CD14-positive monocyte (primary cell): Measurements from ENCODE around the gene CALD1. TPM values are rescaled to one million over a fixed set of nuclear protein-coding genes. Genes with fewer than 3 reads are reported as not detected.

Source experiments
- DNase-seq, 3 donors: peaks; one replicate each; pipeline ENCODE4 v3.0.0-alpha.2; 2011 to 2022
- H2AFZ ChIP-seq: 2 replicates; pipeline ENCODE4 v1.6.0; 2012; ENCODE audit warnings: mild to moderate bottlenecking, low read depth, low read length, inconsistent platforms; ENCODE audit not compliant: insufficient read depth, poor library complexity, severe bottlenecking
- H3K27ac ChIP-seq, 2 donors: 1 replicate in 1 of 2; 2 replicates in 1 of 2; pipeline ENCODE4 v1.5.1; 2012 to 2013; ENCODE audit warnings: low read length in 2 of 2, control low read depth in 1 of 2, inconsistent platforms in 1 of 2, low read depth in 1 of 2, mild to moderate bottlenecking in 1 of 2
- H3K27me3 ChIP-seq, 2 donors: one replicate each; pipeline versions ENCODE4 v1.6.0 to v1.6.1; 2011 to 2013; ENCODE audit warnings: low read length in 2 of 2; ENCODE audit not compliant: control insufficient read depth in 2 of 2, insufficient read depth in 2 of 2
- H3K36me3 ChIP-seq, 2 donors: replicated peaks in 1 of 2; 1 replicate in 1 of 2; 2 replicates in 1 of 2; pipeline versions ENCODE4 v1.5.1 to v1.6.1; 2012 to 2013; ENCODE audit warnings: low read length in 2 of 2, control low read depth in 1 of 2, inconsistent platforms in 1 of 2, mild to moderate bottlenecking in 1 of 2; ENCODE audit not compliant: insufficient read depth in 2 of 2, control insufficient read depth in 1 of 2
- H3K4me1 ChIP-seq, 2 donors: 1 replicate in 1 of 2; 2 replicates in 1 of 2; pipeline versions ENCODE4 v1.5.1 to v1.6.1; 2012 to 2013; ENCODE audit warnings: low read length in 2 of 2, control low read depth in 1 of 2, inconsistent platforms in 1 of 2, mild to moderate bottlenecking in 1 of 2, moderate library complexity in 1 of 2; ENCODE audit not compliant: insufficient read depth in 2 of 2, control insufficient read depth in 1 of 2
- H3K4me2 ChIP-seq: replicated peaks from 2 replicates; pipeline ENCODE3; 2012; ENCODE audit warnings: low read length, moderate library complexity, mild to moderate bottlenecking; ENCODE audit not compliant: poor library complexity, severe bottlenecking; ENCODE audit errors: extremely low read depth
- H3K4me3 ChIP-seq, 3 experiments: fragments of 200-600 bp in 1 of 3; sonication (generic) in 1 of 3; replicated peaks in 1 of 3; 1 replicate in 2 of 3; 2 replicates in 1 of 3; pipeline ENCODE4 v1.5.1; 2011 to 2013; ENCODE audit warnings: low read length in 3 of 3, mild to moderate bottlenecking in 3 of 3, control low read depth in 2 of 3, low read depth in 2 of 3, inconsistent platforms in 1 of 3, moderate library complexity in 1 of 3
- H3K79me2 ChIP-seq: 2 replicates; pipeline ENCODE4 v1.6.0; 2012; ENCODE audit warnings: mild to moderate bottlenecking, control low read depth, inconsistent platforms, low read length, moderate library complexity; ENCODE audit not compliant: insufficient read depth
- H3K9ac ChIP-seq: 2 replicates; pipeline ENCODE4 v1.6.0; 2017; ENCODE audit warnings: low read length, mild to moderate bottlenecking; ENCODE audit not compliant: insufficient read depth, poor library complexity, severe bottlenecking
- H3K9me3 ChIP-seq, 2 donors: replicated peaks in 1 of 2; 1 replicate in 1 of 2; 2 replicates in 1 of 2; pipeline versions ENCODE4 v1.5.1 to v1.6.1; 2012 to 2013; ENCODE audit warnings: low read length in 2 of 2, control low read depth in 1 of 2; ENCODE audit not compliant: control insufficient read depth in 1 of 2, insufficient read depth in 1 of 2
- H4K20me1 ChIP-seq: 2 replicates; pipeline ENCODE4 v1.6.0; 2012; ENCODE audit warnings: mild to moderate bottlenecking, low read length, control low read depth, moderate library complexity; ENCODE audit not compliant: insufficient read depth
- H3K27ac Mint-ChIP-seq, 7 donors: one replicate each; pipeline ENCODE4 v1.8.0; 2020; ENCODE audit warnings: mild to moderate bottlenecking in 7 of 7, mixed read lengths in 7 of 7, moderate library complexity in 6 of 7, inconsistent platforms in 2 of 7
- H3K27me3 Mint-ChIP-seq, 3 donors: one replicate each; pipeline ENCODE4 v1.8.0; 2021 to 2022; ENCODE audit warnings: low read depth in 3 of 3, mild to moderate bottlenecking in 3 of 3, mixed read lengths in 3 of 3, moderate library complexity in 3 of 3, inconsistent platforms in 1 of 3
- H3K36me3 Mint-ChIP-seq, 2 donors: one replicate each; pipeline ENCODE4 v1.8.0; 2020; ENCODE audit warnings: mixed read lengths in 2 of 2, inconsistent platforms in 1 of 2, mild to moderate bottlenecking in 1 of 2
- H3K4me1 Mint-ChIP-seq: one replicate; pipeline ENCODE4 v1.8.0; 2020; ENCODE audit warnings: mild to moderate bottlenecking, mixed read lengths
- H3K4me3 Mint-ChIP-seq, 2 donors: one replicate each; pipeline ENCODE4 v1.8.0; 2020; ENCODE audit warnings: mild to moderate bottlenecking in 2 of 2, mixed read lengths in 2 of 2, moderate library complexity in 1 of 2
- H3K9me3 Mint-ChIP-seq, 7 donors: one replicate each; pipeline ENCODE4 v1.8.0; 2020 to 2022; ENCODE audit warnings: mixed read lengths in 7 of 7, mild to moderate bottlenecking in 6 of 7, moderate library complexity in 6 of 7, inconsistent platforms in 2 of 7
- WGBS: methylation state at CpG from one replicate; pipeline ENCODE4 v1.1.5; 2013; ENCODE audit warnings: missing lambda C conversion rate; ENCODE audit not compliant: insufficient coverage; 5-methylcytosine and 5-hydroxymethylcytosine counted together
- intact Hi-C, 2 donors: fragments of 100-400 bp; cut with micrococcal nuclease; formaldehyde crosslinking; loops; one replicate each; pipeline versions ENCODE4 v1.15.0 to v1.15.1; 2023
- polyA plus RNA-seq, 3 donors: library from polyadenylated mRNA; depleted of rRNA in 1 of 3; unstranded in 2 of 3; stranded (reverse) in 1 of 3; fragments of 300-500 nt in 2 of 3; fragments of >200 nt in 1 of 3; fragmentation: Illumina TruSeq in 2 of 3; gene quantifications; 1 replicate in 2 of 3; 2 replicates in 1 of 3; pipeline ENCODE4 v1.2.3, GENCODE V29; 2012 to 2021
- TF ChIP-seq, protein P1 (sequence below): fragments of 200-600 bp; IDR thresholded peaks from one replicate; pipeline ENCODE4 v1.8.0; 2022; ENCODE audit warnings: antibody characterized with exemption, mild to moderate bottlenecking

CALD1 gene
- polyA plus RNA-seq, 3 donors: 0.18 TPM; not detected in 2

DNA sequence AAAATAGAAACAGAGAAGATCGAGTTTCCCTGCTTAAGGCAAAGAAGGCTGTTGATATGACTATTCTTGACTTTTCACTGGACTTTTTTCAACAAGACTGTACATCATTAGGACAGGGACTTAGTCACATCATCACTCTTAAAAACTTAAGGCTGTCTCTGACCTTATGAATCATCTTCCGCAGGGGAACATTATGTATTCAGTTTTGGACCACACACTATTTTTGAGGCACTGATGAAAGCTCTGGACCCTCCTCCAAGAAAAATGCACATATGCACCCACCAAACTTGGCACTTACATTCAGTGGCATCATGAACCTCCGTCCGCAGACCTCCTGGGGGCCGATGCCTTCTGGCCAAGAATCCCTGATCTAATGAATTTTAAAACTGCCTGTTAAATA lies 96.4 kb downstream of the CALD1 start:
- no peak for DNase-seq
- H2AFZ ChIP-seq: no peak overlapping the region
- no peaks in the 10 kb centered on the region for H3K79me2 ChIP-seq
- no peaks in the 10 kb centered on the region for H3K36me3 ChIP-seq
- whole genome bisulfite sequencing: 100% methylated on average over 4 of the region's 5 CpGs
- H4K20me1 ChIP-seq: no peaks in the 10 kb centered on the region
- intact Hi-C loops: no loop called here
- H3K4me1 Mint-ChIP-seq: peaks cover 2% of the 10 kb centered on the region
- no peak overlapping the region for H3K27ac Mint-ChIP-seq
- TF ChIP-seq, protein P1, sequence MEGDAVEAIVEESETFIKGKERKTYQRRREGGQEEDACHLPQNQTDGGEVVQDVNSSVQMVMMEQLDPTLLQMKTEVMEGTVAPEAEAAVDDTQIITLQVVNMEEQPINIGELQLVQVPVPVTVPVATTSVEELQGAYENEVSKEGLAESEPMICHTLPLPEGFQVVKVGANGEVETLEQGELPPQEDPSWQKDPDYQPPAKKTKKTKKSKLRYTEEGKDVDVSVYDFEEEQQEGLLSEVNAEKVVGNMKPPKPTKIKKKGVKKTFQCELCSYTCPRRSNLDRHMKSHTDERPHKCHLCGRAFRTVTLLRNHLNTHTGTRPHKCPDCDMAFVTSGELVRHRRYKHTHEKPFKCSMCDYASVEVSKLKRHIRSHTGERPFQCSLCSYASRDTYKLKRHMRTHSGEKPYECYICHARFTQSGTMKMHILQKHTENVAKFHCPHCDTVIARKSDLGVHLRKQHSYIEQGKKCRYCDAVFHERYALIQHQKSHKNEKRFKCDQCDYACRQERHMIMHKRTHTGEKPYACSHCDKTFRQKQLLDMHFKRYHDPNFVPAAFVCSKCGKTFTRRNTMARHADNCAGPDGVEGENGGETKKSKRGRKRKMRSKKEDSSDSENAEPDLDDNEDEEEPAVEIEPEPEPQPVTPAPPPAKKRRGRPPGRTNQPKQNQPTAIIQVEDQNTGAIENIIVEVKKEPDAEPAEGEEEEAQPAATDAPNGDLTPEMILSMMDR: no peak
- H3K36me3 Mint-ChIP-seq: no peaks in the 10 kb centered on the region
- no peak overlapping the region for H3K4me2 ChIP-seq
- peaks cover 0 to 4% of the 10 kb centered on the region in 2 donors for H3K4me1 ChIP-seq
- H3K4me3 Mint-ChIP-seq: no peak overlapping the region
- H3K9ac ChIP-seq: no peak overlapping the region
- H3K9me3 Mint-ChIP-seq: peaks cover 0 to 2% (median 0%) of the 10 kb centered on the region in 7 donors
- peaks cover 8 to 10% (median 10%) of the 10 kb centered on the region in 3 donors for H3K27me3 Mint-ChIP-seq
- H3K27ac ChIP-seq: no peak overlapping the region
- peaks cover 0 to 2% of the 10 kb centered on the region in 2 donors for H3K27me3 ChIP-seq
- H3K9me3 ChIP-seq: no peaks in the 10 kb centered on the region
- H3K4me3 ChIP-seq: no peak overlapping the region

DNA sequence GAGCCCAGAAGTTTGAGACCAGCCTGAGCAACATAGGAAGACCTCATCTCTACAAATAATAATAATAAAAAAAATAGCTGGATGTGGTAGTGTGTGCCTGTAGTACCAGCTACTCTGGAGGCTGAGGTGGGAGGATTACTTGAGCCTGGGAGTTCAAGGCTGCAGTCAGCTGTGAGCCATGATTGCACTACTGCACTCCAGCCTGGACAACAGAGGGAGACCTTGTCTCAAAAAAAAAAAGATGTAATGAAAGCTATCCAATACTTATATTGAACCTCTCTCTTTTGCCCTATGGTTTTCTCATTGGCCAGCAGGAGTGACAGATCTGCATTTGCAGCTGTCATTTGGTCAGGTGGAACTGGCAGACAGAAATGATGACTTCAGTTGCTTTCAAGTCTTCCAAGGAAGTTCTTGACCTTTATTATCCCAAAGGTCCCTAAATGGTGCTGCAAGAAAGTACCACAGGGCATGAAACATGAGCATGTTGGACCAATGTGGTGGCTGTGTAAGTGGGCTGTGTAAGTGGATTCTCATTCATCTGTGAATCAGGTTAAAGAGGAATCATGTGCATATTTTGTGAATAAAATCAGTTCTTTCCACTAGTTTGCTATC lies 99.4 kb downstream of the CALD1 start:
- Histone ChIP-seq H3K4me2 (no peak overlapping the region), H3K4me1 (no peaks in the 10 kb centered on the region), H3K27me3 (peaks cover 0 to 2% of the 10 kb centered on the region in 2 donors), H4K20me1 (no peaks in the 10 kb centered on the region), H3K9me3 (no peaks in the 10 kb centered on the region), H2AFZ (no peak overlapping the region), H3K9ac (no peak overlapping the region), H3K4me3 (no peak overlapping the region), H3K36me3 (no peaks in the 10 kb centered on the region), H3K79me2 (no peaks in the 10 kb centered on the region), H3K27ac (no peak overlapping the region)
- Mint-ChIP-seq H3K27ac (no peak overlapping the region), H3K9me3 (peaks cover 0 to 2% (median 0%) of the 10 kb centered on the region in 7 donors), H3K4me1 (no peaks in the 10 kb centered on the region), H3K27me3 (peaks cover 4 to 8% (median 6%) of the 10 kb centered on the region in 3 donors), H3K36me3 (no peaks in the 10 kb centered on the region), H3K4me3 (no peak overlapping the region)
- intact Hi-C loops: no loop called here
- no peak for DNase-seq
- TF ChIP-seq, protein P1: no peak
